WTC11 (cell line): ENCODE data around the gene TRMT10C. TPM values are rescaled to one million over a fixed set of nuclear protein-coding genes. Genes with fewer than 3 reads are reported as not detected.

Source experiments
- ATAC-seq: fragments of 200-7000 bp; cut with Tn5 transposase; 2 replicates; pipeline ENCODE4 v1.10.0; 2021; ENCODE audit warnings: mild to moderate bottlenecking, moderate library complexity
- Bru-seq: library from RNA; stranded (reverse); fragments of 400-500 nt; gene quantifications from one replicate; lab custom pipeline; 2021; lab: Mats Ljungman, UMichigan
- CTCF ChIA-PET: fragments of 300-600 bp; sonication (Branson Sonifier 250); formaldehyde crosslinking; loops from one replicate; lab custom pipeline; 2021; ENCODE audit warnings: antibody characterized with exemption; lab: Charles Lee
- POLR2A ChIA-PET: fragments of 350-600 bp; sonication (Branson Sonifier 250); formaldehyde crosslinking; loops from one replicate; lab custom pipeline; 2021; ENCODE audit warnings: antibody characterized with exemption; lab: Charles Lee
- DNase-seq: peaks from one replicate; pipeline ENCODE4 v3.0.0; 2021; ENCODE audit warnings: low spot score
- H3K27ac Mint-ChIP-seq: 2 replicates; pipeline ENCODE4 v1.8.0; 2021; ENCODE audit warnings: mixed read lengths
- H3K27me3 Mint-ChIP-seq: 2 replicates; pipeline ENCODE4 v1.8.0; 2021; ENCODE audit warnings: low read depth, mild to moderate bottlenecking, moderate library complexity, mixed read lengths
- H3K36me3 Mint-ChIP-seq: 2 replicates; pipeline ENCODE4 v1.8.0; 2021; ENCODE audit warnings: mixed read lengths
- H3K4me1 Mint-ChIP-seq: 2 replicates; pipeline ENCODE4 v1.8.0; 2022; ENCODE audit warnings: mixed read lengths
- H3K4me3 Mint-ChIP-seq: 2 replicates; pipeline ENCODE4 v1.8.0; 2021; ENCODE audit warnings: mild to moderate bottlenecking, moderate library complexity, mixed read lengths
- H3K9me3 Mint-ChIP-seq: 2 replicates; pipeline ENCODE4 v1.8.0; 2021; ENCODE audit warnings: mixed read lengths
- ATF1 ChIP-seq: sonication (generic); formaldehyde crosslinking; IDR thresholded peaks from 2 replicates; pipeline ENCODE4 v1.8.1; 2023; ENCODE audit warnings: mild to moderate bottlenecking, moderate library complexity, missing genetic modification reagents
- CBFB ChIP-seq: sonication (generic); formaldehyde crosslinking; IDR thresholded peaks from 2 replicates; pipeline ENCODE4 v1.8.1; 2022; ENCODE audit warnings: mild to moderate bottlenecking, low read depth, missing genetic modification reagents
- CREB1 ChIP-seq: sonication (generic); formaldehyde crosslinking; IDR thresholded peaks from 2 replicates; pipeline ENCODE4 v1.8.0; 2023; ENCODE audit warnings: mild to moderate bottlenecking, missing genetic modification reagents
- ELF4 ChIP-seq: sonication (generic); formaldehyde crosslinking; IDR thresholded peaks from 2 replicates; pipeline ENCODE4 v1.8.1; 2022; ENCODE audit warnings: low read depth, mild to moderate bottlenecking, moderate library complexity, missing genetic modification reagents
- ESRRA ChIP-seq: sonication (generic); formaldehyde crosslinking; IDR thresholded peaks from 2 replicates; pipeline ENCODE4 v1.8.1; 2022; ENCODE audit warnings: mild to moderate bottlenecking, missing genetic modification reagents, borderline replicate concordance
- ETV6 ChIP-seq: sonication (generic); formaldehyde crosslinking; IDR thresholded peaks from 2 replicates; pipeline ENCODE4 v1.8.1; 2022; ENCODE audit warnings: mild to moderate bottlenecking, missing genetic modification reagents
- FOXP1 ChIP-seq: sonication (generic); formaldehyde crosslinking; IDR thresholded peaks from 2 replicates; pipeline ENCODE4 v1.8.0; 2022; ENCODE audit warnings: missing genetic modification reagents, mild to moderate bottlenecking, moderate library complexity, borderline replicate concordance
- GTF2I ChIP-seq: fragments of 250-450 bp; sonication (Bioruptor Pico); conservative IDR thresholded peaks from 2 replicates; pipeline ENCODE4 v1.4.0; 2021; ENCODE audit warnings: mild to moderate bottlenecking
- KAT7 ChIP-seq: sonication (generic); formaldehyde crosslinking; IDR thresholded peaks from 2 replicates; pipeline ENCODE4 v1.8.1; 2023; ENCODE audit warnings: missing genetic modification reagents, mild to moderate bottlenecking, borderline replicate concordance
- MYBL2 ChIP-seq: sonication (generic); formaldehyde crosslinking; IDR thresholded peaks from 2 replicates; pipeline ENCODE4 v1.8.1; 2023; ENCODE audit warnings: mild to moderate bottlenecking, moderate library complexity, missing genetic modification reagents
- NFYB ChIP-seq: sonication (generic); formaldehyde crosslinking; conservative IDR thresholded peaks from 2 replicates; pipeline ENCODE4 v1.8.0; 2022; ENCODE audit warnings: low read depth, missing genetic modification reagents
- OVOL2 ChIP-seq: fragments of 250-450 bp; sonication (Bioruptor Pico); IDR thresholded peaks from 2 replicates; pipeline ENCODE4 v1.9.0; 2021; ENCODE audit warnings: mild to moderate bottlenecking, borderline replicate concordance
- SMAD3 ChIP-seq: sonication (generic); formaldehyde crosslinking; IDR thresholded peaks from 2 replicates; pipeline ENCODE4 v1.8.0; 2022; ENCODE audit warnings: missing genetic modification reagents, mild to moderate bottlenecking, borderline replicate concordance
- SOX15 ChIP-seq: fragments of 250-450 bp; sonication (Bioruptor Pico); IDR thresholded peaks from 2 replicates; pipeline ENCODE4 v1.9.0; 2021; ENCODE audit warnings: mild to moderate bottlenecking
- SP1 ChIP-seq: sonication (generic); formaldehyde crosslinking; conservative IDR thresholded peaks from 2 replicates; pipeline ENCODE4 v1.8.1; 2022; ENCODE audit warnings: missing genetic modification reagents
- TEAD4 ChIP-seq: sonication (generic); formaldehyde crosslinking; IDR thresholded peaks from 2 replicates; pipeline ENCODE4 v1.8.0; 2022; ENCODE audit warnings: mild to moderate bottlenecking, missing genetic modification reagents
- TP53 ChIP-seq: sonication (generic); formaldehyde crosslinking; IDR thresholded peaks from 2 replicates; pipeline ENCODE4 v1.8.1; 2023; ENCODE audit warnings: mild to moderate bottlenecking, missing genetic modification reagents
- ZBTB21 ChIP-seq: sonication (generic); formaldehyde crosslinking; IDR thresholded peaks from 2 replicates; pipeline ENCODE4 v1.8.1; 2023; ENCODE audit warnings: mild to moderate bottlenecking, missing genetic modification reagents, borderline replicate concordance
- ZNF317 ChIP-seq: sonication (generic); formaldehyde crosslinking; IDR thresholded peaks from 2 replicates; pipeline ENCODE4 v1.8.1; 2023; ENCODE audit warnings: low read depth, mild to moderate bottlenecking, moderate library complexity, missing genetic modification reagents, borderline replicate concordance
- long read RNA-seq, 3 experiments: library from RNA in 1 of 3; library from capped mRNA in 1 of 3; library from polyadenylated mRNA in 1 of 3; unstranded in 2 of 3; stranded (forward) in 1 of 3; transcript quantifications; one replicate each; pipeline ENCODE4 v2.0.0, GENCODE V29; 2021
- total RNA-seq: library from RNA; stranded (reverse); gene quantifications from 3 replicates; pipeline ENCODE4 v1.2.3, GENCODE V29; 2021
- TF ChIP-seq, protein P1 (sequence below): sonication (generic); formaldehyde crosslinking; IDR thresholded peaks from 2 replicates; pipeline ENCODE4 v1.8.0; 2022; ENCODE audit warnings: missing genetic modification reagents
- TF ChIP-seq, protein P2 (sequence below): sonication (generic); formaldehyde crosslinking; IDR thresholded peaks from 2 replicates; pipeline ENCODE4 v1.8.1; 2023; ENCODE audit warnings: mild to moderate bottlenecking, missing genetic modification reagents, borderline replicate concordance
- TF ChIP-seq, protein P3 (sequence below): sonication (generic); formaldehyde crosslinking; IDR thresholded peaks from 2 replicates; pipeline ENCODE4 v1.8.0; 2022; ENCODE audit warnings: mild to moderate bottlenecking, missing genetic modification reagents
- TF ChIP-seq, protein P4 (sequence below): fragments of 250-450 bp; sonication (Bioruptor Pico); conservative IDR thresholded peaks from 2 replicates; pipeline ENCODE4 v1.9.0; 2021; ENCODE audit warnings: mild to moderate bottlenecking
- TF ChIP-seq, protein P5 (sequence below): sonication (generic); formaldehyde crosslinking; IDR thresholded peaks from 2 replicates; pipeline ENCODE4 v1.8.1; 2023; ENCODE audit warnings: mild to moderate bottlenecking, missing genetic modification reagents, moderate library complexity

The TRMT10C gene
- 35.2 to 41.7 TPM (median 36.3 TPM) in 3 replicates for total RNA-seq
- percentile 98 among the genes with signal in this experiment for Bru-seq, nascent RNA
- long read RNA-seq, experiment 1, transcript TRMT10C-201 (2 exons, 1,819 nt), result major isoform, 194 of 205 reads
- long read RNA-seq, experiment 1, partial matches to known transcripts, result 0 of 205 reads
- long read RNA-seq, experiment 1, other reads (novel, unspliced or antisense), result 9 of 205 reads
- long read RNA-seq, experiment 2, transcript TRMT10C-201 (2 exons, 1,819 nt), result major isoform, 53 of 75 reads
- long read RNA-seq, experiment 2, partial matches to known transcripts, result 0 of 75 reads
- long read RNA-seq, experiment 2, other reads (novel, unspliced or antisense), result 22 of 75 reads
- long read RNA-seq, experiment 3, transcript TRMT10C-201 (2 exons, 1,819 nt), result major isoform, 723 of 733 reads
- long read RNA-seq, experiment 3, partial matches to known transcripts, result 0 of 733 reads
- long read RNA-seq, experiment 3, other reads (novel, unspliced or antisense), result 7 of 733 reads

DNA sequence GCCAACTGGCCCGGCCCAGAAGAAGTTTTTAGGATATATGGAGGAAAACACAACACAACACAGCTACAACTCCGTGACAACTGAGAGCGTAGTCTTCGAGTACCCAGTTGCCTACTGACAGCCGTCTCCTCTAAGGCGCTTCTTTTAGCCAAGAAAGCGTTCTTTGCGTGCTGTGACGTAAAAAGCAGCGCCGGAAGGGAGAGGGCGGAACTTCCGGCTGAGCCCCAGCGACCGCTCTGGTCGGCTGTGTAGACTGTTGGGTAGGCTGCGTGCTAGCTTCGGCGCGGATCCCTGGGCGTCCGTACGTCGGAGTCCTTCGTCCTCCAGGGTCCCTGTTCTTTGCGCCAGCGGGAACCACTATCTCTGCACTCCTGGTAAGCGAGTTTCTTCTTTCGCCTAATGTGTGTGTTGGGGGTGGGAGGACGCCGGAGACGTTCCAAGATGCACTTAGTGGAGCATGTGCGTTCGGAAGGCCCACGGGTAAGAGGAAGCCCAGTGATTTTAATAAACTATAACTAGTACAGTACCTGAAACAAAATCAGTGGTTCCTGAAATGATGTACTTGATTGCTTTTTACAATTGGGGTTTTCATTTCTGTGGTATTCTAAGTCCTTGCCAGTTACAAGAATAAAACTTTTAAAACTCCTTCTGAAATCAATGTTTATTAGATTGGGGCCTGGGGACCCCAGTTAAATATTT is at the start of gene TRMT10C:
Gene TRMT10C (plus strand): TSS at position 239 of the 699 bp plus-strand sequence. CDS start 2,914 bp downstream, outside the sequence.
- Mint-ChIP-seq H3K27ac (peak within 1 kb of the TSS; percentile 98), H3K9me3 (peaks cover 9% of the 10 kb centered on the region), H3K4me3 (peak within 1 kb of the TSS; percentile 96), H3K36me3 (peaks cover 34% of the 10 kb centered on the region), H3K27me3 (no peaks in the 10 kb centered on the region; the same call in 1 of the 2 replicates), H3K4me1 (peaks cover 20% of the 10 kb centered on the region)
- peak; percentile 93 for DNase-seq
- ATAC-seq, result peak; percentile 98
- ChIA-PET CTCF (interaction anchor here (0.6 to 2.3 kb wide), 3 partner anchors 12 to 66 kb away, joined by 3 to 18 read pairs (median 4); partner anchors contain the start of gene PCNP), POLR2A (interaction anchor here (0.9 to 2.3 kb wide), 4 partner anchors 12 to 114 kb away, joined by 3 to 9 read pairs (median 6); partner anchors contain the start of genes PCNP and SENP7)
- peak; percentile 70; the same call in 1 of the 2 replicates for TF ChIP-seq ATF1 (CRISPR knock-in tag)
- TF ChIP-seq SP1, result peak; percentile 72; the same call in 1 of the 2 replicates
- TF ChIP-seq OVOL2 (CRISPR knock-in tag), result no peak
- TF ChIP-seq MYBL2 (CRISPR knock-in tag), result peak; percentile 74
- TF ChIP-seq TEAD4 (CRISPR knock-in tag), result no peak
- peak; percentile 20; the same call in 1 of the 2 replicates for TF ChIP-seq GTF2I
- no peak for TF ChIP-seq NFYB (CRISPR knock-in tag)
- TF ChIP-seq ELF4 (CRISPR knock-in tag), result no peak
- TF ChIP-seq, protein P1, sequence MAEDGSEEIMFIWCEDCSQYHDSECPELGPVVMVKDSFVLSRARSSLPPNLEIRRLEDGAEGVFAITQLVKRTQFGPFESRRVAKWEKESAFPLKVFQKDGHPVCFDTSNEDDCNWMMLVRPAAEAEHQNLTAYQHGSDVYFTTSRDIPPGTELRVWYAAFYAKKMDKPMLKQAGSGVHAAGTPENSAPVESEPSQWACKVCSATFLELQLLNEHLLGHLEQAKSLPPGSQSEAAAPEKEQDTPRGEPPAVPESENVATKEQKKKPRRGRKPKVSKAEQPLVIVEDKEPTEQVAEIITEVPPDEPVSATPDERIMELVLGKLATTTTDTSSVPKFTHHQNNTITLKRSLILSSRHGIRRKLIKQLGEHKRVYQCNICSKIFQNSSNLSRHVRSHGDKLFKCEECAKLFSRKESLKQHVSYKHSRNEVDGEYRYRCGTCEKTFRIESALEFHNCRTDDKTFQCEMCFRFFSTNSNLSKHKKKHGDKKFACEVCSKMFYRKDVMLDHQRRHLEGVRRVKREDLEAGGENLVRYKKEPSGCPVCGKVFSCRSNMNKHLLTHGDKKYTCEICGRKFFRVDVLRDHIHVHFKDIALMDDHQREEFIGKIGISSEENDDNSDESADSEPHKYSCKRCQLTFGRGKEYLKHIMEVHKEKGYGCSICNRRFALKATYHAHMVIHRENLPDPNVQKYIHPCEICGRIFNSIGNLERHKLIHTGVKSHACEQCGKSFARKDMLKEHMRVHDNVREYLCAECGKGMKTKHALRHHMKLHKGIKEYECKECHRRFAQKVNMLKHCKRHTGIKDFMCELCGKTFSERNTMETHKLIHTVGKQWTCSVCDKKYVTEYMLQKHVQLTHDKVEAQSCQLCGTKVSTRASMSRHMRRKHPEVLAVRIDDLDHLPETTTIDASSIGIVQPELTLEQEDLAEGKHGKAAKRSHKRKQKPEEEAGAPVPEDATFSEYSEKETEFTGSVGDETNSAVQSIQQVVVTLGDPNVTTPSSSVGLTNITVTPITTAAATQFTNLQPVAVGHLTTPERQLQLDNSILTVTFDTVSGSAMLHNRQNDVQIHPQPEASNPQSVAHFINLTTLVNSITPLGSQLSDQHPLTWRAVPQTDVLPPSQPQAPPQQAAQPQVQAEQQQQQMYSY, result no peak
- peak; percentile 80; the same call in 1 of the 2 replicates for TF ChIP-seq FOXP1 (CRISPR knock-in tag)
- peak; percentile 92; the same call in 1 of the 2 replicates for TF ChIP-seq ZBTB21 (CRISPR knock-in tag)
- TF ChIP-seq ETV6, result peak; percentile 90
- 0 out of 2 replicates have a peak, but pooled peaks have one; percentile 48 for TF ChIP-seq TP53 (CRISPR knock-in tag)
- no peak for TF ChIP-seq ZNF317 (CRISPR knock-in tag)
- 0 out of 2 replicates have a peak, but pooled peaks have one; percentile 30 for TF ChIP-seq SMAD3 (CRISPR knock-in tag)
- TF ChIP-seq KAT7, result no peak
- TF ChIP-seq, protein P2, sequence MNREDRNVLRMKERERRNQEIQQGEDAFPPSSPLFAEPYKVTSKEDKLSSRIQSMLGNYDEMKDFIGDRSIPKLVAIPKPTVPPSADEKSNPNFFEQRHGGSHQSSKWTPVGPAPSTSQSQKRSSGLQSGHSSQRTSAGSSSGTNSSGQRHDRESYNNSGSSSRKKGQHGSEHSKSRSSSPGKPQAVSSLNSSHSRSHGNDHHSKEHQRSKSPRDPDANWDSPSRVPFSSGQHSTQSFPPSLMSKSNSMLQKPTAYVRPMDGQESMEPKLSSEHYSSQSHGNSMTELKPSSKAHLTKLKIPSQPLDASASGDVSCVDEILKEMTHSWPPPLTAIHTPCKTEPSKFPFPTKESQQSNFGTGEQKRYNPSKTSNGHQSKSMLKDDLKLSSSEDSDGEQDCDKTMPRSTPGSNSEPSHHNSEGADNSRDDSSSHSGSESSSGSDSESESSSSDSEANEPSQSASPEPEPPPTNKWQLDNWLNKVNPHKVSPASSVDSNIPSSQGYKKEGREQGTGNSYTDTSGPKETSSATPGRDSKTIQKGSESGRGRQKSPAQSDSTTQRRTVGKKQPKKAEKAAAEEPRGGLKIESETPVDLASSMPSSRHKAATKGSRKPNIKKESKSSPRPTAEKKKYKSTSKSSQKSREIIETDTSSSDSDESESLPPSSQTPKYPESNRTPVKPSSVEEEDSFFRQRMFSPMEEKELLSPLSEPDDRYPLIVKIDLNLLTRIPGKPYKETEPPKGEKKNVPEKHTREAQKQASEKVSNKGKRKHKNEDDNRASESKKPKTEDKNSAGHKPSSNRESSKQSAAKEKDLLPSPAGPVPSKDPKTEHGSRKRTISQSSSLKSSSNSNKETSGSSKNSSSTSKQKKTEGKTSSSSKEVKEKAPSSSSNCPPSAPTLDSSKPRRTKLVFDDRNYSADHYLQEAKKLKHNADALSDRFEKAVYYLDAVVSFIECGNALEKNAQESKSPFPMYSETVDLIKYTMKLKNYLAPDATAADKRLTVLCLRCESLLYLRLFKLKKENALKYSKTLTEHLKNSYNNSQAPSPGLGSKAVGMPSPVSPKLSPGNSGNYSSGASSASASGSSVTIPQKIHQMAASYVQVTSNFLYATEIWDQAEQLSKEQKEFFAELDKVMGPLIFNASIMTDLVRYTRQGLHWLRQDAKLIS (CRISPR knock-in tag), result no peak
- TF ChIP-seq, protein P3, sequence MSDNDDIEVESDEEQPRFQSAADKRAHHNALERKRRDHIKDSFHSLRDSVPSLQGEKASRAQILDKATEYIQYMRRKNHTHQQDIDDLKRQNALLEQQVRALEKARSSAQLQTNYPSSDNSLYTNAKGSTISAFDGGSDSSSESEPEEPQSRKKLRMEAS (CRISPR knock-in tag), result peak; percentile 91
- TF ChIP-seq, protein P4, sequence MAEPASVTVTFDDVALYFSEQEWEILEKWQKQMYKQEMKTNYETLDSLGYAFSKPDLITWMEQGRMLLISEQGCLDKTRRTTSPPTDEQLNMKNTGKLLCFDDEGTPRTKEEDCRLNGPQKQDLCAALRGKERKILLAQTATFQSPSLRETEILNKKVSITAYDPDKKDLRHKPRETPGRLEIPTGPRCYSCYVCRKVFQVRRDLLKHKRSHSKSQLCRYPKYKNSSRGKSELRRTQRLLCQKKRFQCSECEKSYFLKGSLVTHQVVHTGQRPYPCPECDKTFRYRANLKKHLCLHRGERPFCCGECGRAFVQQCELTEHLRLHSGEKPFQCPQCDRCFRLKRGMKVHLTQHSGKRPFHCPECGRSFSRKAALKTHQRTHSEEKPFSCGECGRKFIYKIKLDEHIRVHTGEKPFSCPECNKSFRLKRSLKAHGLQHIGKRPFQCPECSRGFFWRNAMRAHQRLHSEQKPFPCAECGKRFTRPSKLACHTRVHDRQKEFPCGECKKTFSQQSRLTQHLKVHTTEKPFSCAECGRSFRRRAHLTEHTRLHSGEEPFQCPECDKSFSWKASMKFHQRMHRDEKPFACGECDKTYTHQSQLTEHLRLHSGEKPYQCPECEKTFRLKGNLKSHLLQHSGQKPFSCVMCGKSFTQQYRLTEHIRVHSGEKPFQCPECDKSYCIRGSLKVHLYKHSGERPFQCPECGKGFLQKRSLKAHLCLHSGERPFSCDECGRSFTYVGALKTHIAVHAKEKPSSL, result no peak
- TF ChIP-seq SOX15 (CRISPR knock-in tag), result no peak
- TF ChIP-seq, protein P5, sequence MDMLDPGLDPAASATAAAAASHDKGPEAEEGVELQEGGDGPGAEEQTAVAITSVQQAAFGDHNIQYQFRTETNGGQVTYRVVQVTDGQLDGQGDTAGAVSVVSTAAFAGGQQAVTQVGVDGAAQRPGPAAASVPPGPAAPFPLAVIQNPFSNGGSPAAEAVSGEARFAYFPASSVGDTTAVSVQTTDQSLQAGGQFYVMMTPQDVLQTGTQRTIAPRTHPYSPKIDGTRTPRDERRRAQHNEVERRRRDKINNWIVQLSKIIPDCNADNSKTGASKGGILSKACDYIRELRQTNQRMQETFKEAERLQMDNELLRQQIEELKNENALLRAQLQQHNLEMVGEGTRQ (CRISPR knock-in tag), result peak; percentile 20; the same call in 1 of the 2 replicates
- 0 out of 2 replicates have a peak, but pooled peaks have one; percentile 42 for TF ChIP-seq CBFB (CRISPR knock-in tag)
- TF ChIP-seq ESRRA (CRISPR knock-in tag), result 0 out of 2 replicates have a peak, but pooled peaks have one; percentile 48
- peak; percentile 86; the same call in 1 of the 2 replicates for TF ChIP-seq CREB1 (CRISPR knock-in tag)
